HCT116 (cell line): ENCODE results near the gene NDUFB10. TPM values are rescaled to one million over a fixed set of nuclear protein-coding genes. Genes with fewer than 3 reads are reported as not detected.

Experiments used
- ATAC-seq: fragments of 200-7000 bp; cut with Tn5 transposase; 2 replicates; pipeline ENCODE4 v1.9.1; 2020; ENCODE audit warnings: mild to moderate bottlenecking, moderate library complexity
- BruUV-seq: library from RNA; stranded (reverse); fragments of 400-500 nt; replicated peaks from 2 replicates; lab custom pipeline; 2021; lab: Mats Ljungman, UMichigan
- CTCF ChIA-PET: fragments of 300-600 bp; sonication (Branson Sonifier 250); formaldehyde crosslinking; loops from one replicate; lab custom pipeline; 2021; ENCODE audit warnings: antibody characterized with exemption; lab: Charles Lee
- POLR2A ChIA-PET: fragments of 300-600, 350-600 bp; sonication (Branson Sonifier 250); formaldehyde crosslinking; loops from one replicate; lab custom pipeline; 2021; ENCODE audit warnings: antibody characterized with exemption; lab: Charles Lee
- RAD21 ChIA-PET, 2 experiments: fragments of 300-600 bp; sonication (Branson Sonifier 250); formaldehyde crosslinking; loops; one replicate each; lab custom pipeline; 2023; ENCODE audit warnings: low total read pairs in 2 of 2; ENCODE audit not compliant: uncharacterized antibody in 2 of 2, unreplicated experiment in 2 of 2, low non-redundant PET in 1 of 2; lab: Charles Lee
- DNase-seq: peaks from one replicate; pipeline ENCODE4 v3.0.0-alpha.2; 2010; ENCODE audit warnings: low read depth, low spot score
- H2AFZ ChIP-seq: fragments of 200-600 bp; shearing (Covaris generic), sonication (generic); 2 replicates; pipeline ENCODE4 v1.6.1; 2017; ENCODE audit warnings: low read depth, mixed run types, mixed read lengths, antibody characterized with exemption, low read length; ENCODE audit not compliant: poor library complexity, severe bottlenecking
- H3K27ac ChIP-seq: 2 replicates; pipeline ENCODE4 v1.5.1; 2012; ENCODE audit warnings: low read depth, low read length
- H3K27me3 ChIP-seq: fragments of 200-600 bp; sonication (generic); 2 replicates; pipeline ENCODE4 v1.6.1; 2016; ENCODE audit warnings: mixed run types, low read length, mixed read lengths; ENCODE audit not compliant: insufficient read depth
- H3K36me3 ChIP-seq, 2 experiments: fragments of 200-500 bp in 1 of 2; fragments of 200-600 bp in 1 of 2; sonication (Bioruptor generic) in 1 of 2; sonication (generic) in 1 of 2; 2 replicates each; pipeline versions ENCODE4 v1.5.1 to v1.6.1; 2014 to 2016; ENCODE audit warnings: low read length in 2 of 2, inconsistent platforms in 1 of 2, mixed read lengths in 1 of 2, mixed run types in 1 of 2; ENCODE audit not compliant: insufficient read depth in 2 of 2, control insufficient read depth in 1 of 2
- H3K4me1 ChIP-seq, 2 experiments: fragments of 200-600 bp in 1 of 2; sonication (generic) in 1 of 2; 2 replicates each; pipeline versions ENCODE4 v1.5.1 to v1.6.1; 2012 to 2017; ENCODE audit warnings: low read length in 2 of 2, inconsistent platforms in 1 of 2, mild to moderate bottlenecking in 1 of 2, mixed read lengths in 1 of 2, mixed run types in 1 of 2, moderate library complexity in 1 of 2; ENCODE audit not compliant: insufficient read depth in 2 of 2, control insufficient read depth in 1 of 2
- H3K4me2 ChIP-seq: fragments of 200-600 bp; sonication (generic); 2 replicates; pipeline ENCODE4 v1.6.1; 2017; ENCODE audit warnings: mixed run types, low read length, mixed read lengths
- H3K4me3 ChIP-seq, 2 experiments: fragments of 200-600 bp in 1 of 2; sonication (generic) in 1 of 2; replicated peaks in 1 of 2; 2 replicates each; pipeline ENCODE4 v1.5.1; 2011 to 2016; ENCODE audit warnings: low read length in 2 of 2, control low read depth in 1 of 2, low read depth in 1 of 2, mild to moderate bottlenecking in 1 of 2, mixed read lengths in 1 of 2, mixed run types in 1 of 2
- H3K79me2 ChIP-seq: fragments of 200-600 bp; sonication (generic); 2 replicates; pipeline ENCODE4 v1.6.1; 2017; ENCODE audit warnings: mild to moderate bottlenecking, mixed run types, low read length, moderate library complexity, mixed read lengths; ENCODE audit not compliant: insufficient read depth
- H3K9ac ChIP-seq: fragments of 200-600 bp; sonication (generic); 2 replicates; pipeline ENCODE4 v1.6.1; 2016; ENCODE audit warnings: low read length, mixed read lengths
- H3K9me2 ChIP-seq: fragments of 200-600 bp; sonication (generic), shearing (Covaris generic); 2 replicates; pipeline ENCODE4 v1.6.1; 2017; ENCODE audit warnings: mixed run types, mild to moderate bottlenecking, moderate library complexity; ENCODE audit not compliant: insufficient read depth
- H3K9me3 ChIP-seq, 2 experiments: fragments of 200-500 bp in 1 of 2; fragments of 200-600 bp in 1 of 2; sonication (Bioruptor generic) in 1 of 2; sonication (generic) in 1 of 2; 2 replicates each; pipeline ENCODE4 v1.6.1; 2014 to 2017; ENCODE audit warnings: low read length in 2 of 2, mixed read lengths in 2 of 2, inconsistent platforms in 1 of 2, low read depth in 1 of 2, mild to moderate bottlenecking in 1 of 2, mixed run types in 1 of 2, moderate library complexity in 1 of 2; ENCODE audit not compliant: control insufficient read depth in 1 of 2, insufficient read depth in 1 of 2
- H4K20me1 ChIP-seq: fragments of 200-600 bp; sonication (generic), shearing (Covaris generic); 2 replicates; pipeline ENCODE4 v1.6.1; 2017; ENCODE audit warnings: mixed run types, mild to moderate bottlenecking, moderate library complexity; ENCODE audit not compliant: insufficient read depth
- CEBPB ChIP-seq: IDR thresholded peaks from 2 replicates; pipeline ENCODE4 v1.6.1; 2012; ENCODE audit warnings: low read depth
- EGR1 ChIP-seq: IDR thresholded peaks from 2 replicates; pipeline ENCODE4 v1.6.1; 2012; ENCODE audit warnings: low read depth
- EZH2 ChIP-seq: fragments of 200-600 bp; sonication (generic); IDR thresholded peaks from 2 replicates; pipeline ENCODE4 v1.6.1; 2017; ENCODE audit warnings: antibody characterized with exemption, mixed run types
- FOSL1 ChIP-seq: IDR thresholded peaks from 2 replicates; pipeline ENCODE4 v1.6.1; 2012; ENCODE audit warnings: low read depth
- JUND ChIP-seq: IDR thresholded peaks from 2 replicates; pipeline ENCODE4 v1.6.1; 2012
- POLR2A ChIP-seq: IDR thresholded peaks from 2 replicates; pipeline ENCODE4 v1.7.0; 2011; ENCODE audit warnings: borderline replicate concordance; ENCODE audit not compliant: insufficient read depth, insufficient read length; ENCODE audit errors: extremely low read depth
- RAD21 ChIP-seq: IDR thresholded peaks from 2 replicates; pipeline ENCODE4 v1.6.1; 2012; ENCODE audit warnings: low read depth, mild to moderate bottlenecking
- SIN3A ChIP-seq: IDR thresholded peaks from 2 replicates; pipeline ENCODE4 v1.6.1; 2012; ENCODE audit warnings: low read depth
- SP1 ChIP-seq: IDR thresholded peaks from 2 replicates; pipeline ENCODE4 v1.6.1; 2012; ENCODE audit warnings: low read depth
- SRF ChIP-seq: IDR thresholded peaks from 2 replicates; pipeline ENCODE4 v1.6.1; 2012; ENCODE audit warnings: low read depth
- TCF7L2 ChIP-seq: IDR thresholded peaks from 2 replicates; pipeline ENCODE4 v1.7.0; 2011; ENCODE audit warnings: borderline replicate concordance, inconsistent platforms; ENCODE audit not compliant: insufficient read depth, insufficient read length; ENCODE audit errors: extremely low read depth
- YY1 ChIP-seq: IDR thresholded peaks from 2 replicates; pipeline ENCODE4 v1.6.1; 2011; ENCODE audit warnings: low read length, low read depth, moderate library complexity, mild to moderate bottlenecking; ENCODE audit not compliant: insufficient replicate concordance; ENCODE audit errors: extremely low read depth
- ZFX ChIP-seq: fragments of 450-650 bp; IDR thresholded peaks from 2 replicates; pipeline ENCODE4 v1.6.1; 2017
- ZNF274 ChIP-seq: fragments of 200-500 bp; sonication (Bioruptor generic); IDR thresholded peaks from 2 replicates; pipeline ENCODE4 v1.6.1; 2014; ENCODE audit warnings: mild to moderate bottlenecking, low read depth, low read length, inconsistent platforms
- intact Hi-C: fragments of 100-400 bp; cut with micrococcal nuclease; formaldehyde crosslinking; loops from 2 replicates; pipeline ENCODE4 v1.10.0; 2022
- total RNA-seq: library from RNA; stranded (reverse); gene quantifications from one replicate; pipeline ENCODE4 v1.2.1, GENCODE V29; 2021; ENCODE audit not compliant: unreplicated experiment
- TF ChIP-seq, protein P1 (sequence below): IDR thresholded peaks from 2 replicates; pipeline ENCODE4 v1.6.1; 2011; ENCODE audit warnings: mild to moderate bottlenecking, low read length, moderate library complexity; ENCODE audit not compliant: insufficient replicate concordance; ENCODE audit errors: extremely low read depth
- TF ChIP-seq, protein P2 (sequence below), 3 experiments: fragments of 200-600 bp in 1 of 3; sonication (generic) in 1 of 3; IDR thresholded peaks in 2 of 3; conservative IDR thresholded peaks in 1 of 3; 2 replicates each; pipeline ENCODE4 v1.5.1; 2012 to 2017; ENCODE audit warnings: low read depth in 2 of 3, low read length in 2 of 3, antibody characterized with exemption in 1 of 3, borderline replicate concordance in 1 of 3, control low read depth in 1 of 3, mild to moderate bottlenecking in 1 of 3, mixed read lengths in 1 of 3, mixed run types in 1 of 3, moderate library complexity in 1 of 3; ENCODE audit not compliant: insufficient read depth in 1 of 3
- TF ChIP-seq, protein P3 (sequence below): IDR thresholded peaks from 2 replicates; pipeline ENCODE4 v1.6.1; 2012; ENCODE audit warnings: low read depth

The NDUFB10 gene
- total RNA-seq, 1 experiment from 2014 or later = 273 TPM

DNA sequence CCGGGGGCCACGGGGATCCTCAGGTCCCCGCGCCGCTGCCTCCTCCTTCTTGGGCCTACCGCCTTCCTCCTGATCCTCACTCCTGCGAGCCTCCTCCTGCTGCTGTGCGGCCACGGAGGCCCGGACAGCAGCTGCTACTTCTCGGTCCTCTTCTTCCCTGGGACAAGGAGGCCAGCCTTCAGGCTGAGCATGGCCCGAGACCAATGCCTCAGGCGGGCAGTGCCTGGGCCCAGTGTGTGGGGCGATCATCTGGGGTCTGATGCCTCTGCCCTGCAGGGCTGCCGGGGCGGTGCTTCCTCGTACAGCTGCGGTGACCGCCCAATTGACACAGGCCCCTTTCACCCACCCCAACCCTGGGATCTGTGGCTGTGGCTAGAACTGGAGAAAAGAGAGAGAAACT lies 41.7 kb downstream of the NDUFB10 start:
- no TSS peak for BruUV-seq
- RAD21 ChIA-PET = no interaction called here
- DNase-seq = no peak
- Histone ChIP-seq H3K9ac (no peak overlapping the region), H4K20me1 (no peaks in the 10 kb centered on the region; the same call in 1 of the 2 replicates), H3K79me2 (peaks cover 47% of the 10 kb centered on the region), H3K27me3 (no peaks in the 10 kb centered on the region), H3K27ac (no peak overlapping the region), H3K4me3 (no peak overlapping the region), H3K4me1 (peaks cover 8 to 26% of the 10 kb centered on the region in 2 experiments), H2AFZ (no peak overlapping the region), H3K9me3 (no peaks in the 10 kb centered on the region), H3K36me3 (peaks cover 25 to 54% of the 10 kb centered on the region in 2 experiments; a peak in 3 of 4 replicates), H3K4me2 (no peak overlapping the region), H3K9me2 (no peaks in the 10 kb centered on the region)
- POLR2A ChIA-PET = interaction anchor here (0.6 kb wide), 1 partner anchor 1409 kb away, joined by 3 read pairs; no protein-coding TSS in a partner anchor
- CTCF ChIA-PET = no interaction called here
- intact Hi-C loops = loop anchor here (5.0 kb wide), 1 partner anchor 141 kb away; no protein-coding TSS in a partner anchor
- TF ChIP-seq CEBPB (no peak), EGR1 (no peak), ZFX (no peak), FOSL1 (no peak), JUND (no peak), EZH2 (no peak), SP1 (no peak), POLR2A (no peak), ZNF274 (no peak), TCF7L2 (no peak), YY1 (no peak), SIN3A (no peak), SRF (no peak), RAD21 (no peak)
- TF ChIP-seq, protein P1, sequence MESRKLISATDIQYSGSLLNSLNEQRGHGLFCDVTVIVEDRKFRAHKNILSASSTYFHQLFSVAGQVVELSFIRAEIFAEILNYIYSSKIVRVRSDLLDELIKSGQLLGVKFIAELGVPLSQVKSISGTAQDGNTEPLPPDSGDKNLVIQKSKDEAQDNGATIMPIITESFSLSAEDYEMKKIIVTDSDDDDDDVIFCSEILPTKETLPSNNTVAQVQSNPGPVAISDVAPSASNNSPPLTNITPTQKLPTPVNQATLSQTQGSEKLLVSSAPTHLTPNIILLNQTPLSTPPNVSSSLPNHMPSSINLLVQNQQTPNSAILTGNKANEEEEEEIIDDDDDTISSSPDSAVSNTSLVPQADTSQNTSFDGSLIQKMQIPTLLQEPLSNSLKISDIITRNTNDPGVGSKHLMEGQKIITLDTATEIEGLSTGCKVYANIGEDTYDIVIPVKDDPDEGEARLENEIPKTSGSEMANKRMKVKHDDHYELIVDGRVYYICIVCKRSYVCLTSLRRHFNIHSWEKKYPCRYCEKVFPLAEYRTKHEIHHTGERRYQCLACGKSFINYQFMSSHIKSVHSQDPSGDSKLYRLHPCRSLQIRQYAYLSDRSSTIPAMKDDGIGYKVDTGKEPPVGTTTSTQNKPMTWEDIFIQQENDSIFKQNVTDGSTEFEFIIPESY = no peak
- TF ChIP-seq, protein P2, sequence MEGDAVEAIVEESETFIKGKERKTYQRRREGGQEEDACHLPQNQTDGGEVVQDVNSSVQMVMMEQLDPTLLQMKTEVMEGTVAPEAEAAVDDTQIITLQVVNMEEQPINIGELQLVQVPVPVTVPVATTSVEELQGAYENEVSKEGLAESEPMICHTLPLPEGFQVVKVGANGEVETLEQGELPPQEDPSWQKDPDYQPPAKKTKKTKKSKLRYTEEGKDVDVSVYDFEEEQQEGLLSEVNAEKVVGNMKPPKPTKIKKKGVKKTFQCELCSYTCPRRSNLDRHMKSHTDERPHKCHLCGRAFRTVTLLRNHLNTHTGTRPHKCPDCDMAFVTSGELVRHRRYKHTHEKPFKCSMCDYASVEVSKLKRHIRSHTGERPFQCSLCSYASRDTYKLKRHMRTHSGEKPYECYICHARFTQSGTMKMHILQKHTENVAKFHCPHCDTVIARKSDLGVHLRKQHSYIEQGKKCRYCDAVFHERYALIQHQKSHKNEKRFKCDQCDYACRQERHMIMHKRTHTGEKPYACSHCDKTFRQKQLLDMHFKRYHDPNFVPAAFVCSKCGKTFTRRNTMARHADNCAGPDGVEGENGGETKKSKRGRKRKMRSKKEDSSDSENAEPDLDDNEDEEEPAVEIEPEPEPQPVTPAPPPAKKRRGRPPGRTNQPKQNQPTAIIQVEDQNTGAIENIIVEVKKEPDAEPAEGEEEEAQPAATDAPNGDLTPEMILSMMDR (IDR thresholded peaks at IDR 0.05 in 2 of 3, conservative IDR thresholded peaks at IDR 0.05 in 1 of 3; ENCODE audit: borderline replicate concordance in 1 of 3, insufficient read depth in 1 of 3, low read depth in 2 of 3, low read length in 2 of 3) = no peak
- TF ChIP-seq, protein P3, sequence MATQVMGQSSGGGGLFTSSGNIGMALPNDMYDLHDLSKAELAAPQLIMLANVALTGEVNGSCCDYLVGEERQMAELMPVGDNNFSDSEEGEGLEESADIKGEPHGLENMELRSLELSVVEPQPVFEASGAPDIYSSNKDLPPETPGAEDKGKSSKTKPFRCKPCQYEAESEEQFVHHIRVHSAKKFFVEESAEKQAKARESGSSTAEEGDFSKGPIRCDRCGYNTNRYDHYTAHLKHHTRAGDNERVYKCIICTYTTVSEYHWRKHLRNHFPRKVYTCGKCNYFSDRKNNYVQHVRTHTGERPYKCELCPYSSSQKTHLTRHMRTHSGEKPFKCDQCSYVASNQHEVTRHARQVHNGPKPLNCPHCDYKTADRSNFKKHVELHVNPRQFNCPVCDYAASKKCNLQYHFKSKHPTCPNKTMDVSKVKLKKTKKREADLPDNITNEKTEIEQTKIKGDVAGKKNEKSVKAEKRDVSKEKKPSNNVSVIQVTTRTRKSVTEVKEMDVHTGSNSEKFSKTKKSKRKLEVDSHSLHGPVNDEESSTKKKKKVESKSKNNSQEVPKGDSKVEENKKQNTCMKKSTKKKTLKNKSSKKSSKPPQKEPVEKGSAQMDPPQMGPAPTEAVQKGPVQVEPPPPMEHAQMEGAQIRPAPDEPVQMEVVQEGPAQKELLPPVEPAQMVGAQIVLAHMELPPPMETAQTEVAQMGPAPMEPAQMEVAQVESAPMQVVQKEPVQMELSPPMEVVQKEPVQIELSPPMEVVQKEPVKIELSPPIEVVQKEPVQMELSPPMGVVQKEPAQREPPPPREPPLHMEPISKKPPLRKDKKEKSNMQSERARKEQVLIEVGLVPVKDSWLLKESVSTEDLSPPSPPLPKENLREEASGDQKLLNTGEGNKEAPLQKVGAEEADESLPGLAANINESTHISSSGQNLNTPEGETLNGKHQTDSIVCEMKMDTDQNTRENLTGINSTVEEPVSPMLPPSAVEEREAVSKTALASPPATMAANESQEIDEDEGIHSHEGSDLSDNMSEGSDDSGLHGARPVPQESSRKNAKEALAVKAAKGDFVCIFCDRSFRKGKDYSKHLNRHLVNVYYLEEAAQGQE = no peak
- no peak for ATAC-seq
